Measurements from ENCODE around the gene MAFB. TPM values are rescaled to one million over a fixed set of nuclear protein-coding genes. Genes with fewer than 3 reads are reported as not detected.
A peak's percentile ranks its signal among the peaks of the same experiment; 100 is the strongest.
"Not testable (repeated sequence)": the region's sequence is repeated elsewhere in the genome, so short reads cannot be mapped to it uniquely, and the experiment has no call there.

MAFB gene
- polyA plus RNA-seq (0.70 to 3.9 TPM (median 1.7 TPM) in 3 replicates), polyA minus RNA-seq (0.85 to 3.0 TPM (median 1.5 TPM) in 3 replicates)
- polyA plus RNA-seq (2011; ENCODE audit: low read depth) = 12.1 TPM
- polyA plus RNA-seq (2011; cell fraction: cytosol; rRNA removed) = 2.1 and 2.4 TPM in 2 replicates
- polyA plus RNA-seq (2011; cell fraction: nucleus; rRNA removed) = 6.7 and 7.5 TPM in 2 replicates
- polyA plus RNA-seq (2012; ENCODE audit: low replicate concordance) = 1.3 and 16.8 TPM in 2 replicates
- polyA minus RNA-seq (2011; cell fraction: cytosol; rRNA and poly(A)+ RNA removed) = 4.0 TPM
- polyA minus RNA-seq (2011; cell fraction: nucleus; rRNA and poly(A)+ RNA removed) = 6.1 and 6.8 TPM in 2 replicates

DNA sequence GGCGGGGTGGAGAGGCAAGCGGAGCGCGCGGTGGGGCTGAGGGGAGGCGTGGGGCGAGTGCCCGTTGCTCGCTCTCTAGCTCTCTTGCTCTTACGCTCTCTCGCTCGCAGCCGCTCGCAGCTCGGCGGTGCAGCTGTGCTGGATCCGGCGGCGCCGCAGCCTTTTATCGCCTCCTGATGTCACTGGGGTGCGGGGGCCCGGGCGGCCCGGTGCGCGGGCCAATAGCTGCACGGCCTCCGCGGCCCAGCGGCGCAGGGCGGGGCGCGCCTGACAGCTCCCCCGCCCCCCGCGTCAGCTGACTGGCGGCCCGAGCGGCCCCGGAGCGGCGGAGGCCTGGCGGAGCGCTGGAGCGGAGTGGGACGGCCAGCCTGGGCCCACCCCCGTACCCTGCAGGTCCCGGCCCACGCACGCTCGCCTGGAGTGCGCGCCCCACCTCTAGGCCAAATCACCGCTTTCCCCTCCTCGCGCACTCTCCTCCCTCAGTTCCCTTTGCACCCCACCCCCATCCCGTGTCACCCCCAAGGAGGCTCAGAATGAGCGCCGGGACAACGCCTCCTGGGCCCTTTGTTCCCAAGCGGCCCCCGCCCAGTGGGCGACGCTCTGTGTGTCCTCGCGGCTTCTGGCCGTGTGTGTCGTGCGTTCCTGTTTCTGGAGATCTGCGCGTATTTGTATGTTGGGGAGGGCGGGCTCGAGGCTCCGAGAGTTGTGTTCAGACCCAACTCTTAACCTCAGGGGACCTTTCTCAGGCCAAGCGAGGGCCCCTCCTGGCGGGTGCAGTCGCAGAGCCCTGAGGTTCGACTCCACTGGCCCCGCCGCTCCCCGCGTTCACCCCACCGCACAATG, at the start of gene MAFB:
TSS of gene MAFB (minus strand) at position 137 of the 843 bp plus-strand sequence. CDS start 386 bp downstream, outside the sequence.
- H3K27ac ChIP-seq (ENCODE audit: control insufficient read depth, insufficient read depth, low read length) = no peak within 1 kb of the TSS
- peak within 1 kb of the TSS; percentile 90 for H2AFZ ChIP-seq (ENCODE audit: control insufficient read depth, low read length)
- H3K79me2 ChIP-seq (ENCODE audit: control insufficient read depth, insufficient read depth, low read length) = no peaks in the 10 kb centered on the region
- H3K4me3 ChIP-seq (ENCODE audit: control insufficient read depth in 2 of 3, extremely low read depth in 1 of 3, insufficient read depth in 2 of 3, low read depth in 1 of 3, low read length in 3 of 3) = peak within 1 kb of the TSS; percentile 67 to 73 (median 69)
- peak within 1 kb of the TSS; percentile 75 for H3K9ac ChIP-seq (ENCODE audit: control insufficient read depth, extremely low read depth, insufficient read depth, low read length)
- H3K9me3 ChIP-seq (ENCODE audit: control insufficient read depth, low read depth, low read length) = no peaks in the 10 kb centered on the region
- no peaks in the 10 kb centered on the region for H3K9me1 ChIP-seq (ENCODE audit: control insufficient read depth, extremely low read depth, insufficient read depth, low read length)
- H3K36me3 ChIP-seq (ENCODE audit: control insufficient read depth in 2 of 2, extremely low read depth in 1 of 2, insufficient read depth in 2 of 2, low read length in 2 of 2) = no peaks in the 10 kb centered on the region
- peaks cover 25% of the 10 kb centered on the region for H3K27me3 ChIP-seq (ENCODE audit: control insufficient read depth, extremely low read depth, insufficient read depth, low read length)
- no peaks in the 10 kb centered on the region for H4K20me1 ChIP-seq (ENCODE audit: control insufficient read depth, extremely low read depth, insufficient read depth, low read length)
- no peak for TF ChIP-seq EZH2 (IDR thresholded peaks at IDR 0.05; ENCODE audit: low read length)
- TF ChIP-seq, protein P1, sequence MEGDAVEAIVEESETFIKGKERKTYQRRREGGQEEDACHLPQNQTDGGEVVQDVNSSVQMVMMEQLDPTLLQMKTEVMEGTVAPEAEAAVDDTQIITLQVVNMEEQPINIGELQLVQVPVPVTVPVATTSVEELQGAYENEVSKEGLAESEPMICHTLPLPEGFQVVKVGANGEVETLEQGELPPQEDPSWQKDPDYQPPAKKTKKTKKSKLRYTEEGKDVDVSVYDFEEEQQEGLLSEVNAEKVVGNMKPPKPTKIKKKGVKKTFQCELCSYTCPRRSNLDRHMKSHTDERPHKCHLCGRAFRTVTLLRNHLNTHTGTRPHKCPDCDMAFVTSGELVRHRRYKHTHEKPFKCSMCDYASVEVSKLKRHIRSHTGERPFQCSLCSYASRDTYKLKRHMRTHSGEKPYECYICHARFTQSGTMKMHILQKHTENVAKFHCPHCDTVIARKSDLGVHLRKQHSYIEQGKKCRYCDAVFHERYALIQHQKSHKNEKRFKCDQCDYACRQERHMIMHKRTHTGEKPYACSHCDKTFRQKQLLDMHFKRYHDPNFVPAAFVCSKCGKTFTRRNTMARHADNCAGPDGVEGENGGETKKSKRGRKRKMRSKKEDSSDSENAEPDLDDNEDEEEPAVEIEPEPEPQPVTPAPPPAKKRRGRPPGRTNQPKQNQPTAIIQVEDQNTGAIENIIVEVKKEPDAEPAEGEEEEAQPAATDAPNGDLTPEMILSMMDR (optimal IDR thresholded peaks at IDR 0.05 in 1 of 3, IDR thresholded peaks at IDR 0.05 in 1 of 3, conservative IDR thresholded peaks at IDR 0.05 in 1 of 3; ENCODE audit: extremely low read depth in 1 of 3, insufficient read depth in 2 of 3, low read length in 3 of 3) = peak in 1 of 3 experiments; percentile 19
- peaks cover 8% of the 10 kb centered on the region for H3K4me1 ChIP-seq (ENCODE audit: control insufficient read depth, extremely low read depth, insufficient read depth, low read length)
- peak within 1 kb of the TSS; percentile 94 for H3K4me2 ChIP-seq (ENCODE audit: control insufficient read depth, extremely low read depth, insufficient read depth, low read depth, low read length)
- FAIRE-seq = no peak
- dilution Hi-C loops (cut with MboI; ENCODE audit: extremely low pct_ligation_motif_present, low sequenced_read_pairs) = no loop called here
- DNase-seq (ENCODE audit: low read depth, low spot score) = no peak

DNA sequence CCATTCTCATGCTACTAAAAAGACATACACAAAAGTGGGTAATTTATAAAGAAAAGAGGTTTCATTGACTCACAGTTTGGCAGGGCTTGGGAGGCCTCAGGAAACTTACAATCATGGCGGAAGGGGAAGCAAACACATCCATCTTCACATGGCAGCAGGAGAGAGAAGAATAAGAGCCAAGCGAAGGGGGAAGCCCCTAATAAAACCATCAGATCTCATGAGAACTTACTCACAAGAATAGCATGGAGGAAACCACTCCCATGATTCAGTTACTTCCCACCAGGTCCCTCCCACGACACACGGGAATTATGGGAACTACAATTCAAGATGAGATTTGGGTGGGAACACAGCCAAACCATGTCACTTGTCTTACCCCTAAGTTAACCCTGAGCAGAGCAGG, 47.4 kb upstream of the MAFB start:
- H3K27ac ChIP-seq (ENCODE audit: control insufficient read depth, insufficient read depth, low read length); H2AFZ ChIP-seq (ENCODE audit: control insufficient read depth, low read length); H3K27me3 ChIP-seq (ENCODE audit: control insufficient read depth, extremely low read depth, insufficient read depth, low read length); H3K9ac ChIP-seq (ENCODE audit: control insufficient read depth, extremely low read depth, insufficient read depth, low read length); H3K9me3 ChIP-seq (ENCODE audit: control insufficient read depth, low read depth, low read length); H4K20me1 ChIP-seq (ENCODE audit: control insufficient read depth, extremely low read depth, insufficient read depth, low read length); FAIRE-seq; DNase-seq (ENCODE audit: low read depth, low spot score); H3K4me1 ChIP-seq (ENCODE audit: control insufficient read depth, extremely low read depth, insufficient read depth, low read length); H3K4me3 ChIP-seq (ENCODE audit: control insufficient read depth in 2 of 3, extremely low read depth in 1 of 3, insufficient read depth in 2 of 3, low read depth in 1 of 3, low read length in 3 of 3); H3K9me1 ChIP-seq (ENCODE audit: control insufficient read depth, extremely low read depth, insufficient read depth, low read length); H3K79me2 ChIP-seq (ENCODE audit: control insufficient read depth, insufficient read depth, low read length); H3K4me2 ChIP-seq (ENCODE audit: control insufficient read depth, extremely low read depth, insufficient read depth, low read depth, low read length); H3K36me3 ChIP-seq (ENCODE audit: control insufficient read depth in 2 of 2, extremely low read depth in 1 of 2, insufficient read depth in 2 of 2, low read length in 2 of 2): not testable (repeated sequence)
- dilution Hi-C loops (cut with MboI; ENCODE audit: extremely low pct_ligation_motif_present, low sequenced_read_pairs) = loop anchor here (25.0 kb wide), 1 partner anchor 201 kb away; no protein-coding TSS in a partner anchor
